Heart left ventricle (tissue), 13 donors: ENCODE measurements around the gene PAX4.

Experiments used
- POLR2A ChIP-seq, 2 donors: fragments of 450-650 bp; IDR thresholded peaks; one replicate each; pipeline ENCODE4 v1.6.1; 2017; ENCODE audit warnings: antibody characterized with exemption in 2 of 2, mild to moderate bottlenecking in 2 of 2, moderate library complexity in 2 of 2
- TF ChIP-seq, protein P1 (sequence below), 12 donors: fragments of 200-600 bp; sonication (generic) in 4 of 12; IDR thresholded peaks; one replicate each; pipeline versions ENCODE4 v1.5.0 to v1.8.0; 2018 to 2022; ENCODE audit warnings: antibody characterized with exemption in 12 of 12, mild to moderate bottlenecking in 5 of 12
- donor health status: ischemic (EF 13 %, LVEDD 7.1; RV severe dilation, severe dysfunction).
- donor health status: DM: no; HTN: yes; CAD: no.
- donor health status: DM: no; HTN: no; CAD: no.
- donor health status: ischemic (EF 25% LVEDD 6.9; RV normal size, moderate dysfunction).
- donor health status: ischemic (EF 25% LVEDD 5.7; RV mildly dilated, moderate dysfunction).
- donor health status: ischemic (EF 35%, LVEDD 5.7; RV mildly dilated, moderate dysfunction).
- donor health status: nonischemic (EF 11% LVEDD 7.7; RV severe dilation, severe dysfunction).
- donor health status: DM: yes; HTN: yes; CAD: no.
- donor health status: PGD.
- donor health status: ischemic (EF 29% LVEDD 5.4; RV normal size, mild dysfunction).
- donor health status: nonischemic (EF 23%, LVEDD 6.1; RV moderate dilation, normal function).

- peak in 1 of 2 donors; percentile 95 for TF ChIP-seq POLR2A (IDR thresholded peaks at IDR 0.05)
- TF ChIP-seq, protein P1, sequence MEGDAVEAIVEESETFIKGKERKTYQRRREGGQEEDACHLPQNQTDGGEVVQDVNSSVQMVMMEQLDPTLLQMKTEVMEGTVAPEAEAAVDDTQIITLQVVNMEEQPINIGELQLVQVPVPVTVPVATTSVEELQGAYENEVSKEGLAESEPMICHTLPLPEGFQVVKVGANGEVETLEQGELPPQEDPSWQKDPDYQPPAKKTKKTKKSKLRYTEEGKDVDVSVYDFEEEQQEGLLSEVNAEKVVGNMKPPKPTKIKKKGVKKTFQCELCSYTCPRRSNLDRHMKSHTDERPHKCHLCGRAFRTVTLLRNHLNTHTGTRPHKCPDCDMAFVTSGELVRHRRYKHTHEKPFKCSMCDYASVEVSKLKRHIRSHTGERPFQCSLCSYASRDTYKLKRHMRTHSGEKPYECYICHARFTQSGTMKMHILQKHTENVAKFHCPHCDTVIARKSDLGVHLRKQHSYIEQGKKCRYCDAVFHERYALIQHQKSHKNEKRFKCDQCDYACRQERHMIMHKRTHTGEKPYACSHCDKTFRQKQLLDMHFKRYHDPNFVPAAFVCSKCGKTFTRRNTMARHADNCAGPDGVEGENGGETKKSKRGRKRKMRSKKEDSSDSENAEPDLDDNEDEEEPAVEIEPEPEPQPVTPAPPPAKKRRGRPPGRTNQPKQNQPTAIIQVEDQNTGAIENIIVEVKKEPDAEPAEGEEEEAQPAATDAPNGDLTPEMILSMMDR (IDR thresholded peaks at IDR 0.05), result no peak
Observed at GRCh38 chr7:127585044-127585953, 32.6 kb downstream of the PAX4 start, which contains the start of gene GCC1.
